K562 (cell line): ENCODE results near the gene VSTM2B. TPM values are rescaled to one million over a fixed set of nuclear protein-coding genes. Genes with fewer than 3 reads are reported as not detected.
A peak's percentile ranks its signal among the peaks of the same experiment; 100 is the strongest.

Experiments
- ATAC-seq: fragments of 200-7000 bp; cut with Tn5 transposase; 3 replicates; pipeline ENCODE4 v1.9.1; 2020; ENCODE audit warnings: moderate library complexity
- BruUV-seq: library from RNA; stranded (reverse); fragments of 400-500 nt; replicated peaks from 2 replicates; lab custom pipeline; 2021; lab: Mats Ljungman, UMichigan
- CTCF ChIA-PET: fragments of 300-600 bp; formaldehyde crosslinking; extraction: SDS; loops from one replicate; lab custom pipeline; 2021; ENCODE audit warnings: low intra/inter-chr PET ratio; lab: Yijun Ruan, JAX
- POLR2A ChIA-PET: fragments of 300-600, 350-650 bp; sonication (Branson Sonifier 250); formaldehyde crosslinking; extraction: SDS; loops from one replicate; lab custom pipeline; 2021; ENCODE audit warnings: antibody characterized with exemption, inconsistent platforms; lab: Yijun Ruan, JAX
- DNase-seq, 4 experiments: peaks; one replicate each; pipeline versions ENCODE4 v3.0.0 to v3.0.0-alpha.2; 2011 to 2018; ENCODE audit warnings: low spot score in 3 of 4, mixed read lengths in 3 of 4; ENCODE audit errors: extremely low read depth in 1 of 4
- FAIRE-seq: peaks from 2 replicates; lab custom pipeline; 2011; peaks lifted over from hg19 to GRCh38; lab: Jason Lieb, UNC
- H2AFZ ChIP-seq: 2 replicates; pipeline ENCODE4 v1.6.0; 2011; ENCODE audit warnings: low read depth, low read length, control low read depth, inconsistent platforms
- H3K27ac ChIP-seq: fragments of 200-600 bp; 3 replicates; pipeline ENCODE4 v1.8.0; 2011; ENCODE audit warnings: low read depth, mild to moderate bottlenecking, control low read depth, inconsistent platforms, low read length, moderate library complexity, mixed read lengths; ENCODE audit errors: extremely low read depth
- H3K27me3 ChIP-seq, 2 experiments: fragments of 300-600 bp in 1 of 2; 2 replicates in 1 of 2; 3 replicates in 1 of 2; pipeline versions ENCODE4 v1.6.0 to v1.8.0; 2011; ENCODE audit warnings: inconsistent platforms in 2 of 2, low read length in 2 of 2, mild to moderate bottlenecking in 1 of 2, mixed read lengths in 1 of 2, moderate library complexity in 1 of 2; ENCODE audit not compliant: control insufficient read depth in 2 of 2, insufficient read depth in 2 of 2
- H3K36me3 ChIP-seq: fragments of 300-600 bp; 3 replicates; pipeline ENCODE4 v1.8.0; 2011; ENCODE audit warnings: mild to moderate bottlenecking, low read length, inconsistent platforms; ENCODE audit not compliant: control insufficient read depth, insufficient read depth
- H3K4me1 ChIP-seq, 2 experiments: fragments of 200-600 bp in 1 of 2; replicated peaks in 1 of 2; 2 replicates in 1 of 2; 3 replicates in 1 of 2; pipeline versions ENCODE4 v1.5.1 to v1.8.0; 2011; ENCODE audit warnings: inconsistent platforms in 2 of 2, low read length in 2 of 2, mild to moderate bottlenecking in 1 of 2, mixed read lengths in 1 of 2, moderate library complexity in 1 of 2; ENCODE audit not compliant: control insufficient read depth in 2 of 2, insufficient read depth in 2 of 2
- H3K4me2 ChIP-seq: 2 replicates; pipeline ENCODE4 v1.6.1; 2011; ENCODE audit warnings: low read length, control low read depth, inconsistent platforms, mixed read lengths; ENCODE audit not compliant: insufficient read depth
- H3K4me3 ChIP-seq: fragments of 200-600 bp; sonication (generic), shearing (Covaris generic); 2 replicates; pipeline ENCODE4 v1.5.1; 2016; ENCODE audit warnings: control low read depth, inconsistent platforms
- H3K79me2 ChIP-seq: fragments of 200-600 bp; 3 replicates; pipeline ENCODE4 v1.8.0; 2011; ENCODE audit warnings: low read length, inconsistent platforms; ENCODE audit not compliant: control insufficient read depth, insufficient read depth
- H3K9ac ChIP-seq, 2 experiments: 2 replicates each; pipeline versions ENCODE4 v1.6.0 to v1.6.1; 2011; ENCODE audit warnings: low read depth in 2 of 2, low read length in 2 of 2, control low read depth in 1 of 2, inconsistent platforms in 1 of 2, mild to moderate bottlenecking in 1 of 2, mixed read lengths in 1 of 2; ENCODE audit not compliant: insufficient read depth in 1 of 2
- H3K9me1 ChIP-seq: one replicate; pipeline ENCODE4 v1.6.0; 2011; ENCODE audit warnings: inconsistent platforms, mild to moderate bottlenecking, low read length, moderate library complexity; ENCODE audit not compliant: control insufficient read depth, insufficient read depth
- H3K9me3 ChIP-seq: replicated peaks from 2 replicates; pipeline ENCODE4 v1.5.1; 2011; ENCODE audit warnings: low read depth, low read length, inconsistent platforms; ENCODE audit not compliant: control insufficient read depth, insufficient read depth
- H4K20me1 ChIP-seq: replicated peaks from 2 replicates; pipeline ENCODE4 v1.6.1; 2011; ENCODE audit warnings: low read length, inconsistent platforms, mixed read lengths; ENCODE audit not compliant: control insufficient read depth, insufficient read depth
- HMGN3 ChIP-seq: IDR thresholded peaks from 2 replicates; pipeline ENCODE4 v1.6.1; 2011; ENCODE audit warnings: borderline replicate concordance, low read depth, mild to moderate bottlenecking, mixed read lengths, low read length; ENCODE audit not compliant: insufficient read length; ENCODE audit errors: extremely low read depth
- ILK ChIP-seq: fragments of 450-650 bp; IDR thresholded peaks from 2 replicates; pipeline ENCODE4 v1.6.1; 2016; ENCODE audit warnings: missing genetic modification characterization, low read depth, mild to moderate bottlenecking, missing compliant biosample characterization, moderate library complexity, borderline replicate concordance
- MYNN ChIP-seq, 2 experiments: sonication (generic); formaldehyde crosslinking in 1 of 2; IDR thresholded peaks; 2 replicates each; pipeline versions ENCODE4 v1.5.0 to v1.6.1; 2016 to 2020; ENCODE audit warnings: antibody characterized with exemption in 1 of 2, missing genetic modification reagents in 1 of 2
- NONO ChIP-seq, 2 experiments: fragments of 200-400 bp in 1 of 2; fragments of 450-650 bp in 1 of 2; formaldehyde crosslinking in 1 of 2; IDR thresholded peaks; 2 replicates each; pipeline ENCODE4 v1.6.1; 2017; ENCODE audit warnings: low read depth in 2 of 2, mild to moderate bottlenecking in 2 of 2, moderate library complexity in 2 of 2, low read length in 1 of 2
- SAFB ChIP-seq: fragments of 200-400 bp; formaldehyde crosslinking; IDR thresholded peaks from 2 replicates; pipeline ENCODE4 v1.6.1; 2017; ENCODE audit warnings: low read depth, low read length, borderline replicate concordance
- TAF9B ChIP-seq: fragments of 450-650 bp; IDR thresholded peaks from 2 replicates; pipeline ENCODE4 v1.6.1; 2018; ENCODE audit warnings: mild to moderate bottlenecking; ENCODE audit not compliant: partially characterized antibody
- WGBS: fragments of 100-300 bp; shearing (Covaris generic); methylation state at CpG from one replicate; pipeline ENCODE4 v1.1.6; 2016; ENCODE audit warnings: low coverage, mixed read lengths; ENCODE audit not compliant: insufficient coverage; ENCODE audit errors: missing lambda C conversion rate; 5-methylcytosine and 5-hydroxymethylcytosine counted together
- in situ Hi-C: fragments of 300-500 bp; cut with MboI; formaldehyde crosslinking; loops from 4 replicates; pipeline ENCODE4 v1.15.0; 2018; ENCODE audit warnings: inconsistent platforms, mixed read lengths
- intact Hi-C: fragments of 100-400 bp; cut with micrococcal nuclease; formaldehyde crosslinking; loops from 2 replicates; pipeline ENCODE4 v1.14.2; 2022
- polyA plus RNA-seq, 8 experiments: library from polyadenylated mRNA; depleted of rRNA in 4 of 8; stranded (reverse) in 5 of 8; unstranded in 3 of 8; fragments of >200 nt; fragmentation: Nextera tagmentation in 2 of 8; fragmentation: Illumina TruSeq in 1 of 8; extraction: Ambion mirVana in 2 of 8; extraction: Trizol in 1 of 8; gene quantifications; 2 replicates each; pipeline versions ENCODE4 v1.2.1 to v1.2.3, GENCODE V29; 2011 to 2014; ENCODE audit warnings: inconsistent platforms in 1 of 8, missing spikeins in 1 of 8
- total RNA-seq, 7 experiments: library from RNA; depleted of rRNA in 6 of 7; stranded (reverse); fragments of >200 nt in 6 of 7; fragmentation: Illumina TruSeq in 2 of 7; extraction: Trizol in 2 of 7; gene quantifications; 2 replicates each; pipeline versions ENCODE4 v1.2.1 to v1.2.3, GENCODE V29; 2011 to 2021; ENCODE audit warnings: low replicate concordance in 1 of 7
- TF ChIP-seq, protein P1 (sequence below): fragments of 250-450 bp; sonication (Bioruptor Pico); IDR thresholded peaks from 2 replicates; pipeline ENCODE4 v1.8.0; 2022; ENCODE audit warnings: moderate library complexity, mild to moderate bottlenecking, inconsistent platforms

Gene VSTM2B
- total and polyA plus RNA-seq, 9 of the 15 experiments (the other 6 are each of a cell fraction or from before 2014, with no cell fraction given), result not detected

DNA sequence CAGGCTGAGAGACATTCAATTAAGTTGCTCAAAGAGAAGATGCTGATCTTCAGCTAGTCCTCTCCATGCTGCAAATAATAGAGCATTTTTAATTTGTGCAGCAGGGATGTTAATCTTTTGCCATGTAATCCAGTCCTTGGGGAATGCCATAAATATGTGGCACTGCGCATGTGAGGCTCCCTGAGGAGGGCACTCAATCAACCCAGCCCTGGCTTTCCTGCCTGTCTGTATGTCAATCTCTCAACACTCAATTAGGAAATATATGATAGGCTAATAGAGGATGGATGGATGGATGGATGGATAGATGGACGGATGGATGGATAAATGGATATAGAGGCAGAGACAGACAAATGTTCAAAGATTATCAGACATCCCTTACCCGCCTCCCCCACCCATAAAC lies 48.7 kb downstream of the VSTM2B start:
- Histone ChIP-seq H3K4me1 (no peaks in the 10 kb centered on the region; a peak in 1 of 5 replicates), H3K9me3 (no peaks in the 10 kb centered on the region), H3K27me3 (peaks cover 20 to 29% of the 10 kb centered on the region in 2 experiments; a peak in 4 of 5 replicates), H3K9ac (no peak overlapping the region), H4K20me1 (no peaks in the 10 kb centered on the region), H3K9me1 (no peaks in the 10 kb centered on the region), H3K27ac (no peak overlapping the region), H3K4me3 (no peak overlapping the region), H3K36me3 (no peaks in the 10 kb centered on the region), H3K79me2 (no peaks in the 10 kb centered on the region), H3K4me2 (no peak overlapping the region), H2AFZ (no peak overlapping the region)
- ATAC-seq (no peak), DNase-seq (no peak), FAIRE-seq (no peak)
- ChIA-PET CTCF (no interaction called here), POLR2A (interaction anchor here (1.1 kb wide), 1 partner anchor 91 kb away, joined by 3 read pairs; the partner anchor contains the start of gene PLEKHF1)
- BruUV-seq, result no TSS peak
- intact Hi-C loops, result no loop called here
- TF ChIP-seq NONO (IDR thresholded peaks at IDR 0.05; ENCODE audit: low read depth in 2 of 2, low read length in 1 of 2), result no peak
- TF ChIP-seq SAFB, result no peak
- TF ChIP-seq HMGN3, result no peak
- WGBS, result 0% methylated on average over 3 of the region's 3 CpGs
- in situ Hi-C loops, result no loop called here

DNA sequence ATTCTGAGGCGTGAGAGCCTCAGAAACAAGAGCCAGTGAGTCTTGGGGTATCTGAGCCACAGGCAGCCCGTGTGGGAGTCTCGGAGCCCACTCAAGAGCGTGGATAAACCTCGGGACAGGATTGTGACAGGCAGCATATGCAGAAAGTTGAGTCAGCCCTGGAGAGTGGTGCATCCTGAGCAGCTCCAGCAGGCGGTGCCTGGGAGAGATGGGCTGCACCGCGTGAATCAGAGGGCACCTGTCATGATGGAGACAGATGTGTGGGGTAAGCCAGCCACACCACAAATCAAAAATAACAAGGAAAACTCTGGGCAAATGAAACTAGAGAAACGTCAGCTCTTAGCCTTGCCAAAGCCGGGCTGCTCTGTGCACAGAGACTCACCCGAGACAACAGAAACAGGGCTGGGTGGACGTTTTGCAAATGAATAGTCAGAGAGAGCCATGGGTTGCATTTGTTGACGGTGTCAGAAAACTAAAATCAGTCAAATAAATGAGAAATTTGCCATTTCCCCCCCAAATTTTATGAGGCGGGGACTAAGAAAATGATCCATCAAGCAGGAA lies 50.3 kb downstream of the VSTM2B start:
- in situ Hi-C loops, result loop anchor here (25.0 kb wide), 1 partner anchor 839 kb away; no protein-coding TSS in a partner anchor
- Histone ChIP-seq H3K9me1 (no peaks in the 10 kb centered on the region), H3K9ac (no peak overlapping the region; a peak in 1 of 4 replicates), H3K9me3 (no peaks in the 10 kb centered on the region)
- WGBS, result 0% methylated on average over 14 of the region's 14 CpGs
- no peak for FAIRE-seq
- no peak for TF ChIP-seq TAF9B
- TF ChIP-seq, protein P1, sequence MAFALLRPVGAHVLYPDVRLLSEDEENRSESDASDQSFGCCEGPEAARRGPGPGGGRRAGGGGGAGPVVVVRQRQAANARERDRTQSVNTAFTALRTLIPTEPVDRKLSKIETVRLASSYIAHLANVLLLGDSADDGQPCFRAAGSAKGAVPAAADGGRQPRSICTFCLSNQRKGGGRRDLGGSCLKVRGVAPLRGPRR (CRISPR knock-in tag), result no peak
- TF ChIP-seq ILK (tag), result no peak
- TF ChIP-seq MYNN (IDR thresholded peaks at IDR 0.05), result no peak
- no peak for TF ChIP-seq MYNN (CRISPR knock-in tag; IDR thresholded peaks at IDR 0.05)
- TF ChIP-seq, all 486 proteins: peak for 0
- DNase-seq (no peak), ATAC-seq (peak; percentile 56; the same call in 1 of the 3 replicates)
- H3K4me3 ChIP-seq, result no peak overlapping the region
- ChIA-PET POLR2A (interaction anchor here (0.6 to 1.8 kb wide), 3 partner anchors 13 to 1528 kb away, joined by 3 to 8 read pairs (median 3); no protein-coding TSS in a partner anchor), CTCF (no interaction called here)
- H3K36me3 ChIP-seq, result no peaks in the 10 kb centered on the region
- no peaks in the 10 kb centered on the region for H4K20me1 ChIP-seq
- no peaks in the 10 kb centered on the region; a peak in 1 of 5 replicates for H3K4me1 ChIP-seq
- no peak overlapping the region for H2AFZ ChIP-seq
- H3K79me2 ChIP-seq, result no peaks in the 10 kb centered on the region
- no TSS peak for BruUV-seq
- H3K4me2 ChIP-seq, result no peak overlapping the region
- H3K27me3 ChIP-seq, result peaks cover 20 to 38% of the 10 kb centered on the region in 2 experiments; a peak in 4 of 5 replicates
- H3K27ac ChIP-seq, result no peak overlapping the region
- intact Hi-C loops, result no loop called here
